ENCODE data around the gene XPO6.
A peak's percentile ranks its signal among the peaks of the same experiment; 100 is the strongest.

The XPO6 gene

GRCh38 chr16:28188085-28188916 lies 23.5 kb downstream of the XPO6 start:
- no peak overlapping the region for H3K9ac ChIP-seq
- no peak overlapping the region for H2AFZ ChIP-seq (ENCODE audit: low read depth)
- no peaks in the 10 kb centered on the region for H3K27me3 ChIP-seq (ENCODE audit: insufficient read depth, low read depth)
- H3K79me2 ChIP-seq (ENCODE audit: insufficient read depth, low read depth), result peaks cover 99% of the 10 kb centered on the region
- no peak overlapping the region for H3K4me3 ChIP-seq (IDR thresholded peaks at IDR 0.05; ENCODE audit: insufficient read depth, low read depth, low read length)
- H3K4me1 ChIP-seq (ENCODE audit: low read depth, poor library complexity, severe bottlenecking), result peaks cover 72% of the 10 kb centered on the region
- H3K4me2 ChIP-seq, result peak overlapping the region; percentile 73
- H3K27ac ChIP-seq, result peak overlapping the region; percentile 27; the same call in 1 of the 2 replicates
- H4K20me1 ChIP-seq (ENCODE audit: insufficient read depth), result peaks cover 68% of the 10 kb centered on the region
- H3K36me3 ChIP-seq (ENCODE audit: insufficient read depth), result no peaks in the 10 kb centered on the region; the same call in 1 of the 2 replicates
- no peak for TF ChIP-seq CTCF (conservative IDR thresholded peaks at IDR 0.05; ENCODE audit: low read depth, low read length)

- H3K27ac ChIP-seq, result peak overlapping the region; percentile 27; the same call in 1 of the 2 replicates
- H4K20me1 ChIP-seq (ENCODE audit: insufficient read depth), result peaks cover 61% of the 10 kb centered on the region
- H3K27me3 ChIP-seq (ENCODE audit: insufficient read depth, low read depth), result no peaks in the 10 kb centered on the region
- H3K4me2 ChIP-seq, result peak overlapping the region; percentile 73
- no peak overlapping the region for H3K9ac ChIP-seq
- no peak for TF ChIP-seq CTCF (conservative IDR thresholded peaks at IDR 0.05; ENCODE audit: low read depth, low read length)
- H3K79me2 ChIP-seq (ENCODE audit: insufficient read depth, low read depth), result peaks cover 99% of the 10 kb centered on the region
- no peak overlapping the region for H2AFZ ChIP-seq (ENCODE audit: low read depth)
- peaks cover 79% of the 10 kb centered on the region for H3K4me1 ChIP-seq (ENCODE audit: low read depth, poor library complexity, severe bottlenecking)
- H3K4me3 ChIP-seq (IDR thresholded peaks at IDR 0.05; ENCODE audit: insufficient read depth, low read depth, low read length), result no peak overlapping the region
- H3K36me3 ChIP-seq (ENCODE audit: insufficient read depth), result no peaks in the 10 kb centered on the region; the same call in 1 of the 2 replicates
Observed at GRCh38 chr16:28187595-28188004, 24.2 kb downstream of the XPO6 start.

- Histone ChIP-seq H3K27ac (no peak overlapping the region), H3K9ac (no peak overlapping the region), H3K36me3 (ENCODE audit: insufficient read depth) (no peaks in the 10 kb centered on the region; the same call in 1 of the 2 replicates), H3K4me1 (ENCODE audit: low read depth, poor library complexity, severe bottlenecking) (peaks cover 87% of the 10 kb centered on the region), H3K27me3 (ENCODE audit: insufficient read depth, low read depth) (no peaks in the 10 kb centered on the region), H3K4me3 (IDR thresholded peaks at IDR 0.05; ENCODE audit: insufficient read depth, low read depth, low read length) (no peak overlapping the region), H4K20me1 (ENCODE audit: insufficient read depth) (peaks cover 68% of the 10 kb centered on the region), H3K79me2 (ENCODE audit: insufficient read depth, low read depth) (peaks cover 99% of the 10 kb centered on the region), H3K4me2 (peak overlapping the region; percentile 73; the same call in 1 of the 2 replicates), H2AFZ (ENCODE audit: low read depth) (no peak overlapping the region)
- no peak for TF ChIP-seq CTCF (conservative IDR thresholded peaks at IDR 0.05; ENCODE audit: low read depth, low read length)
Observed at GRCh38 chr16:28186752-28187151, 25.0 kb downstream of the XPO6 start.

- H3K4me3 ChIP-seq (IDR thresholded peaks at IDR 0.05; ENCODE audit: insufficient read depth, low read depth, low read length), result no peak overlapping the region
- TF ChIP-seq CTCF (conservative IDR thresholded peaks at IDR 0.05; ENCODE audit: low read depth, low read length), result no peak
- peaks cover 58% of the 10 kb centered on the region for H4K20me1 ChIP-seq (ENCODE audit: insufficient read depth)
- H3K27me3 ChIP-seq (ENCODE audit: insufficient read depth, low read depth), result no peaks in the 10 kb centered on the region
- H3K4me2 ChIP-seq, result no peak overlapping the region
- no peaks in the 10 kb centered on the region; the same call in 1 of the 2 replicates for H3K36me3 ChIP-seq (ENCODE audit: insufficient read depth)
- no peak overlapping the region for H3K27ac ChIP-seq
- no peak overlapping the region for H2AFZ ChIP-seq (ENCODE audit: low read depth)
- H3K4me1 ChIP-seq (ENCODE audit: low read depth, poor library complexity, severe bottlenecking), result peaks cover 89% of the 10 kb centered on the region
- no peak overlapping the region for H3K9ac ChIP-seq
- peaks cover 99% of the 10 kb centered on the region for H3K79me2 ChIP-seq (ENCODE audit: insufficient read depth, low read depth)
Observed at GRCh38 chr16:28185696-28186095, 26.1 kb downstream of the XPO6 start.
